Measurements from ENCODE around the gene RFX8. TPM values are rescaled to one million over a fixed set of nuclear protein-coding genes. Genes with fewer than 3 reads are reported as not detected.

RFX8 gene
- total and polyA plus RNA-seq, 10 of the 15 experiments (the other 5 are each of a cell fraction or from before 2014, with no cell fraction given): 0.19 TPM; not detected in 9

DNA sequence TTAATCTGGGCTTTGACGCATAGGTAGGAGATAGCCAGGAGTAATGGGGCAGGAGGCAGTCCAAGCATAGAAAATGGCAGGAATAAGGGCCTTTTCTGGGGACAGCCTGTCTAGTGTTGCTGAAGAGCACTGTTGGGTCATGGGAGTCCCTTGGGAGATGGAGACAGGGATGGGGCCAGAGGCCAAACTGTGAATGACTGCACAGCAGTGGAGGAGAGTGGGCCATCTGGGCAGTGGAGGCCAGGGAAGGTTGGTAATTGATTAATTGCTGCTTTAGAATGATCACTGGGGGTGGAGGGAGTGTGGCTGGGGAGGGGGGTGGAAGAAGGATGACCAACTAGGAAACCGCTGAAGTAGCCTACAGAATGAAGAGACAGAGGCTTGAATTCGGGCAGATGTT lies 59.0 kb downstream of the RFX8 start:
- Histone ChIP-seq H3K27ac (ENCODE audit: control insufficient read depth, insufficient read depth) (no peak overlapping the region), H3K79me2 (ENCODE audit: control insufficient read depth, insufficient read depth, low read length) (no peaks in the 10 kb centered on the region), H3K9me3 (replicated peaks; ENCODE audit: control insufficient read depth, insufficient read depth, low read length) (no peaks in the 10 kb centered on the region), H4K20me1 (ENCODE audit: control insufficient read depth, insufficient read depth) (no peaks in the 10 kb centered on the region), H3K9ac (ENCODE audit: control insufficient read depth, insufficient read depth, low read length) (no peak overlapping the region), H2AFZ (ENCODE audit: control insufficient read depth, low read depth, low read length) (no peak overlapping the region), H3K4me1 (ENCODE audit: control insufficient read depth, insufficient read depth, low read length) (no peaks in the 10 kb centered on the region), H3K27me3 (replicated peaks in 1 of 2; ENCODE audit: control insufficient read depth in 2 of 2, insufficient read depth in 2 of 2, low read length in 1 of 2) (no peaks in the 10 kb centered on the region; a peak in 1 of 4 replicates), H3K4me2 (ENCODE audit: control insufficient read depth, insufficient read depth) (no peak overlapping the region), H3K36me3 (ENCODE audit: control insufficient read depth in 2 of 2, insufficient read depth in 2 of 2, low read length in 1 of 2) (no peaks in the 10 kb centered on the region), H3K4me3 (no peak overlapping the region)
- SMC1A ChIA-PET (ENCODE audit: uncharacterized antibody, unreplicated experiment): interaction anchor here (1.0 to 3.8 kb wide), 2 partner anchors 310 to 458 kb away, joined by 3 to 24 read pairs; no protein-coding TSS in a partner anchor
- no peak for ATAC-seq
- in situ Hi-C loops (cut with MboI): loop anchor here (5.0 to 25.0 kb wide), 2 partner anchors 416 to 1046 kb away; partner anchors contain the start of gene SLC9A4
- DNase-seq (ENCODE audit: low read depth, low spot score): no peak
- RAD21 ChIA-PET (ENCODE audit: unreplicated experiment): interaction anchor here (3.7 kb wide), 1 partner anchor 309 kb away, joined by 25 read pairs; no protein-coding TSS in a partner anchor
- 42% methylated on average over 3 of the region's 3 CpGs for WGBS (ENCODE audit: insufficient coverage, insufficient replicate concordance, low lambda C conversion rate, missing lambda C conversion rate)
- intact Hi-C loops (cut with micrococcal nuclease; ENCODE audit: unreplicated experiment): loop anchor here (10.0 kb wide), 1 partner anchor 459 kb away; no protein-coding TSS in a partner anchor
- CTCF ChIA-PET: interaction anchor here (0.6 to 6.9 kb wide), 5 partner anchors 66 to 825 kb away, joined by 3 to 76 read pairs (median 4); no protein-coding TSS in a partner anchor
- BruUV-seq (replicated peaks): no TSS peak
- TF ChIP-seq IKZF2 (IDR thresholded peaks at IDR 0.05) (no peak), CEBPB (IDR thresholded peaks at IDR 0.05; ENCODE audit: borderline replicate concordance in 1 of 2, low read depth in 2 of 2, low read length in 2 of 2) (no peak)
- TF ChIP-seq, protein P1, sequence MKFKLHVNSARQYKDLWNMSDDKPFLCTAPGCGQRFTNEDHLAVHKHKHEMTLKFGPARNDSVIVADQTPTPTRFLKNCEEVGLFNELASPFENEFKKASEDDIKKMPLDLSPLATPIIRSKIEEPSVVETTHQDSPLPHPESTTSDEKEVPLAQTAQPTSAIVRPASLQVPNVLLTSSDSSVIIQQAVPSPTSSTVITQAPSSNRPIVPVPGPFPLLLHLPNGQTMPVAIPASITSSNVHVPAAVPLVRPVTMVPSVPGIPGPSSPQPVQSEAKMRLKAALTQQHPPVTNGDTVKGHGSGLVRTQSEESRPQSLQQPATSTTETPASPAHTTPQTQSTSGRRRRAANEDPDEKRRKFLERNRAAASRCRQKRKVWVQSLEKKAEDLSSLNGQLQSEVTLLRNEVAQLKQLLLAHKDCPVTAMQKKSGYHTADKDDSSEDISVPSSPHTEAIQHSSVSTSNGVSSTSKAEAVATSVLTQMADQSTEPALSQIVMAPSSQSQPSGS (IDR thresholded peaks at IDR 0.05; ENCODE audit: low read length): no peak
- TF ChIP-seq, protein P2, sequence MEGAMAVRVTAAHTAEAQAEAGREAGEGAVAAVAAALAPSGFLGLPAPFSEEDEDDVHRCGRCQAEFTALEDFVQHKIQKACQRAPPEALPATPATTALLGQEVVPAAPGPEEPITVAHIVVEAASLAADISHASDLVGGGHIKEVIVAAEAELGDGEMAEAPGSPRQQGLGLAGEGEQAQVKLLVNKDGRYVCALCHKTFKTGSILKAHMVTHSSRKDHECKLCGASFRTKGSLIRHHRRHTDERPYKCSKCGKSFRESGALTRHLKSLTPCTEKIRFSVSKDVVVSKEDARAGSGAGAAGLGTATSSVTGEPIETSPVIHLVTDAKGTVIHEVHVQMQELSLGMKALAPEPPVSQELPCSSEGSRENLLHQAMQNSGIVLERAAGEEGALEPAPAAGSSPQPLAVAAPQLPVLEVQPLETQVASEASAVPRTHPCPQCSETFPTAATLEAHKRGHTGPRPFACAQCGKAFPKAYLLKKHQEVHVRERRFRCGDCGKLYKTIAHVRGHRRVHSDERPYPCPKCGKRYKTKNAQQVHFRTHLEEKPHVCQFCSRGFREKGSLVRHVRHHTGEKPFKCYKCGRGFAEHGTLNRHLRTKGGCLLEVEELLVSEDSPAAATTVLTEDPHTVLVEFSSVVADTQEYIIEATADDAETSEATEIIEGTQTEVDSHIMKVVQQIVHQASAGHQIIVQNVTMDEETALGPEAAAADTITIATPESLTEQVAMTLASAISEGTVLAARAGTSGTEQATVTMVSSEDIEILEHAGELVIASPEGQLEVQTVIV (IDR thresholded peaks at IDR 0.05; ENCODE audit: borderline replicate concordance, partially characterized antibody): no peak
- FAIRE-seq: no peak
- POLR2A ChIA-PET: no interaction called here

Data from GM12878 (cell line).